Measurements from ENCODE around the gene BMF. TPM values are rescaled to one million over a fixed set of nuclear protein-coding genes. Genes with fewer than 3 reads are reported as not detected.

BMF gene
- total and polyA plus RNA-seq, 4 donors = 0.63 to 10.2 (median 4.0) TPM

GRCh38 chr15:40061212-40061901 lies 47.3 kb downstream of the BMF start:
- H3K9me3 ChIP-seq (ENCODE audit: control insufficient read depth in 4 of 4, low read length in 3 of 4) = no peaks in the 10 kb centered on the region
- TF ChIP-seq ATF3 (IDR thresholded peaks at IDR 0.05) = no peak
- TF ChIP-seq FOXA1 (IDR thresholded peaks at IDR 0.05) = no peak
- no peak for TF ChIP-seq NR2F2 (IDR thresholded peaks at IDR 0.05)
- TF ChIP-seq TAF1 (conservative IDR thresholded peaks at IDR 0.05) = no peak
- TF ChIP-seq SP1 (IDR thresholded peaks at IDR 0.05) = no peak
- no peak for TF ChIP-seq FOXA2 (IDR thresholded peaks at IDR 0.05)
- TF ChIP-seq ZBTB33 (IDR thresholded peaks at IDR 0.05) = no peak
- no peak for TF ChIP-seq YY1 (IDR thresholded peaks at IDR 0.05)
- TF ChIP-seq, protein P1, sequence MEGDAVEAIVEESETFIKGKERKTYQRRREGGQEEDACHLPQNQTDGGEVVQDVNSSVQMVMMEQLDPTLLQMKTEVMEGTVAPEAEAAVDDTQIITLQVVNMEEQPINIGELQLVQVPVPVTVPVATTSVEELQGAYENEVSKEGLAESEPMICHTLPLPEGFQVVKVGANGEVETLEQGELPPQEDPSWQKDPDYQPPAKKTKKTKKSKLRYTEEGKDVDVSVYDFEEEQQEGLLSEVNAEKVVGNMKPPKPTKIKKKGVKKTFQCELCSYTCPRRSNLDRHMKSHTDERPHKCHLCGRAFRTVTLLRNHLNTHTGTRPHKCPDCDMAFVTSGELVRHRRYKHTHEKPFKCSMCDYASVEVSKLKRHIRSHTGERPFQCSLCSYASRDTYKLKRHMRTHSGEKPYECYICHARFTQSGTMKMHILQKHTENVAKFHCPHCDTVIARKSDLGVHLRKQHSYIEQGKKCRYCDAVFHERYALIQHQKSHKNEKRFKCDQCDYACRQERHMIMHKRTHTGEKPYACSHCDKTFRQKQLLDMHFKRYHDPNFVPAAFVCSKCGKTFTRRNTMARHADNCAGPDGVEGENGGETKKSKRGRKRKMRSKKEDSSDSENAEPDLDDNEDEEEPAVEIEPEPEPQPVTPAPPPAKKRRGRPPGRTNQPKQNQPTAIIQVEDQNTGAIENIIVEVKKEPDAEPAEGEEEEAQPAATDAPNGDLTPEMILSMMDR (IDR thresholded peaks at IDR 0.05; ENCODE audit: low read depth, low read length, missing input control) = no peak
- TF ChIP-seq HNF4A (conservative IDR thresholded peaks at IDR 0.05) = no peak
- TF ChIP-seq RXRA (IDR thresholded peaks at IDR 0.05) = no peak
- no peak for TF ChIP-seq JUND (IDR thresholded peaks at IDR 0.05)
- no peak for TF ChIP-seq EGR1 (IDR thresholded peaks at IDR 0.05; ENCODE audit: low read depth in 2 of 2)
- no peak overlapping the region for H3K9ac ChIP-seq (ENCODE audit: low read depth in 1 of 2, low read length in 2 of 2)
- H3K4me3 ChIP-seq (ENCODE audit: low read depth in 1 of 3, low read length in 3 of 3) = no peak overlapping the region
- H3K36me3 ChIP-seq (ENCODE audit: control insufficient read depth in 4 of 4, insufficient read depth in 3 of 4, low read depth in 1 of 4, low read length in 3 of 4) = no peaks in the 10 kb centered on the region
- no peaks in the 10 kb centered on the region for H3K27me3 ChIP-seq (ENCODE audit: control insufficient read depth in 4 of 4, insufficient read depth in 4 of 4, low read length in 3 of 4)
- DNase-seq (ENCODE audit: low spot score) = no peak
- no peak overlapping the region for H3K27ac ChIP-seq (ENCODE audit: low read depth in 1 of 2, low read length in 2 of 2)
- WGBS = 92% methylated on average over 15 of the region's 15 CpGs
- peaks cover 2 to 7% (median 3%) of the 10 kb centered on the region in 4 donors for H3K4me1 ChIP-seq (ENCODE audit: control insufficient read depth in 4 of 4, insufficient read depth in 4 of 4, low read length in 3 of 4)

DNA sequence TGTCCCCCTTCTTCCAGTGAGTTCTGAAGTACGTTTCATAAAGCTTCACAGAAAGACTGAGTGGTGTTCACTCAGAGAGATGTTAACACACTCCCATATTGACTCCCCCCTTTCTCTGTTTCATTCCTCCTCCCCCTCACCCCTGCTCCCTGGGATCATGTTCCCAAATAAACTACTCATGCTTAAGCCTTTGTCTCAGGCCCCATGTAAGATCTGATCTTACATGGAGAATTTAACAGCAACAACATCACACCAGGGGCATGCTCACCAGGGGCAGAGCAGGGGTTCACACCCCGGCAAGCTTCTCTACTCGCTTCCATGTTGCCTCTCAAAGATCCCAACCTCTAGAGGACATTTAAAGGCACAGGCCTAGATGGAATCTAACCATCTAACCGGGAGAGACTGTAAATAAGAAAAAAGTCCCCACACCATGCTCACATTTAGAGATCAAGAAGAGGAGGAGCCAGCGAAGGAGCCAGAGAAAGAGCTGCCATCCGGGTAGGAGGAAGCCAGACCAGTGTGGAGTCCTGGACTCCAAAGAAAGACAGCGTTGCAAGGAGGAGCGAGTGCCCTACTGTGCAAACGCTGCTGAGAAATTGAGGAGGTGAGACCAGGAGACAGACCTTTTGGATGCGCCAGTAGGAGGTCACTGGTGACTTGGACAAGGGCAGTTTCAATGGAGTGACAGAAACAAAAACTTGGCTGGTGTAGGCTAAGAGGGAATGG lies 48.3 kb downstream of the BMF start:
- DNase-seq (ENCODE audit: low spot score) = no peak
- Histone ChIP-seq H3K36me3 (ENCODE audit: control insufficient read depth in 4 of 4, insufficient read depth in 3 of 4, low read depth in 1 of 4, low read length in 3 of 4) (no peaks in the 10 kb centered on the region), H3K27me3 (ENCODE audit: control insufficient read depth in 4 of 4, insufficient read depth in 4 of 4, low read length in 3 of 4) (no peaks in the 10 kb centered on the region), H3K27ac (ENCODE audit: low read depth in 1 of 2, low read length in 2 of 2) (no peak overlapping the region), H3K4me1 (ENCODE audit: control insufficient read depth in 4 of 4, insufficient read depth in 4 of 4, low read length in 3 of 4) (peaks cover 6 to 16% (median 12%) of the 10 kb centered on the region in 4 donors), H3K4me3 (ENCODE audit: low read depth in 1 of 3, low read length in 3 of 3) (no peak overlapping the region), H3K9me3 (ENCODE audit: control insufficient read depth in 4 of 4, low read length in 3 of 4) (no peaks in the 10 kb centered on the region), H3K9ac (ENCODE audit: low read depth in 1 of 2, low read length in 2 of 2) (no peak overlapping the region)
- TF ChIP-seq HNF4G (IDR thresholded peaks at IDR 0.05) (no peak), TAF1 (conservative IDR thresholded peaks at IDR 0.05) (no peak)
- TF ChIP-seq, protein P2, sequence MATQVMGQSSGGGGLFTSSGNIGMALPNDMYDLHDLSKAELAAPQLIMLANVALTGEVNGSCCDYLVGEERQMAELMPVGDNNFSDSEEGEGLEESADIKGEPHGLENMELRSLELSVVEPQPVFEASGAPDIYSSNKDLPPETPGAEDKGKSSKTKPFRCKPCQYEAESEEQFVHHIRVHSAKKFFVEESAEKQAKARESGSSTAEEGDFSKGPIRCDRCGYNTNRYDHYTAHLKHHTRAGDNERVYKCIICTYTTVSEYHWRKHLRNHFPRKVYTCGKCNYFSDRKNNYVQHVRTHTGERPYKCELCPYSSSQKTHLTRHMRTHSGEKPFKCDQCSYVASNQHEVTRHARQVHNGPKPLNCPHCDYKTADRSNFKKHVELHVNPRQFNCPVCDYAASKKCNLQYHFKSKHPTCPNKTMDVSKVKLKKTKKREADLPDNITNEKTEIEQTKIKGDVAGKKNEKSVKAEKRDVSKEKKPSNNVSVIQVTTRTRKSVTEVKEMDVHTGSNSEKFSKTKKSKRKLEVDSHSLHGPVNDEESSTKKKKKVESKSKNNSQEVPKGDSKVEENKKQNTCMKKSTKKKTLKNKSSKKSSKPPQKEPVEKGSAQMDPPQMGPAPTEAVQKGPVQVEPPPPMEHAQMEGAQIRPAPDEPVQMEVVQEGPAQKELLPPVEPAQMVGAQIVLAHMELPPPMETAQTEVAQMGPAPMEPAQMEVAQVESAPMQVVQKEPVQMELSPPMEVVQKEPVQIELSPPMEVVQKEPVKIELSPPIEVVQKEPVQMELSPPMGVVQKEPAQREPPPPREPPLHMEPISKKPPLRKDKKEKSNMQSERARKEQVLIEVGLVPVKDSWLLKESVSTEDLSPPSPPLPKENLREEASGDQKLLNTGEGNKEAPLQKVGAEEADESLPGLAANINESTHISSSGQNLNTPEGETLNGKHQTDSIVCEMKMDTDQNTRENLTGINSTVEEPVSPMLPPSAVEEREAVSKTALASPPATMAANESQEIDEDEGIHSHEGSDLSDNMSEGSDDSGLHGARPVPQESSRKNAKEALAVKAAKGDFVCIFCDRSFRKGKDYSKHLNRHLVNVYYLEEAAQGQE (IDR thresholded peaks at IDR 0.05) = no peak
- WGBS = 93% methylated on average over 10 of the region's 10 CpGs
